Endodermal cell (in vitro differentiated cells): ENCODE data around the gene CDHR1. TPM values are rescaled to one million over a fixed set of nuclear protein-coding genes. Genes with fewer than 3 reads are reported as not detected.

Experiments
- DNase-seq: peaks from one replicate; pipeline ENCODE4 v3.0.0-alpha.2; 2017
- H3K27ac ChIP-seq: 2 replicates; pipeline ENCODE4 v1.5.1; 2013; ENCODE audit warnings: mild to moderate bottlenecking, low read depth, low read length, moderate library complexity
- H3K27me3 ChIP-seq: 2 replicates; pipeline ENCODE4 v1.6.1; 2013; ENCODE audit warnings: mild to moderate bottlenecking, low read length, moderate library complexity; ENCODE audit not compliant: insufficient read depth, control insufficient read depth, poor library complexity, severe bottlenecking
- H3K36me3 ChIP-seq: 2 replicates; pipeline ENCODE4 v1.7.0; 2013; ENCODE audit warnings: mild to moderate bottlenecking, low read length, moderate library complexity; ENCODE audit not compliant: control insufficient read depth, insufficient read depth
- H3K4me1 ChIP-seq: one replicate; pipeline ENCODE4 v1.7.0; 2013; ENCODE audit warnings: low read length; ENCODE audit not compliant: control insufficient read depth, insufficient read depth
- H3K4me3 ChIP-seq: 2 replicates; pipeline ENCODE4 v1.5.1; 2013; ENCODE audit warnings: mild to moderate bottlenecking, low read length, moderate library complexity
- H3K9ac ChIP-seq: 2 replicates; pipeline ENCODE4 v1.6.1; 2013; ENCODE audit warnings: mild to moderate bottlenecking, low read length, moderate library complexity; ENCODE audit not compliant: poor library complexity, severe bottlenecking; ENCODE audit errors: extremely low read depth
- H3K9me3 ChIP-seq: 2 replicates; pipeline ENCODE4 v1.6.1; 2013; ENCODE audit warnings: mild to moderate bottlenecking, low read length, moderate library complexity; ENCODE audit not compliant: control insufficient read depth
- H3K27ac Mint-ChIP-seq: 2 replicates; pipeline ENCODE4 v1.8.0; 2020; ENCODE audit warnings: mixed read lengths
- H3K27me3 Mint-ChIP-seq: 2 replicates; pipeline ENCODE4 v1.8.0; 2021; ENCODE audit warnings: mild to moderate bottlenecking, mixed read lengths; ENCODE audit not compliant: insufficient read depth
- H3K36me3 Mint-ChIP-seq: 2 replicates; pipeline ENCODE4 v1.8.0; 2020; ENCODE audit warnings: low read depth, mixed read lengths
- H3K4me1 Mint-ChIP-seq: 2 replicates; pipeline ENCODE4 v1.8.0; 2020; ENCODE audit warnings: mixed read lengths
- H3K4me3 Mint-ChIP-seq: 2 replicates; pipeline ENCODE4 v1.8.0; 2020; ENCODE audit warnings: mild to moderate bottlenecking, moderate library complexity, mixed read lengths
- H3K9me3 Mint-ChIP-seq: 2 replicates; pipeline ENCODE4 v1.8.0; 2020; ENCODE audit warnings: mild to moderate bottlenecking, mixed read lengths
- CTCF ChIP-seq: fragments of 200-600 bp; sonication (generic); conservative IDR thresholded peaks from 2 replicates; pipeline ENCODE4 v1.5.0; 2021; ENCODE audit warnings: antibody characterized with exemption, mild to moderate bottlenecking
- WGBS, 2 experiments: methylation state at CpG; one replicate each; pipeline versions ENCODE4 v1.1.5 to v1.1.7; 2013; ENCODE audit warnings: missing lambda C conversion rate in 2 of 2, mixed read lengths in 1 of 2; ENCODE audit not compliant: insufficient coverage in 1 of 2, insufficient read length in 1 of 2; 5-methylcytosine and 5-hydroxymethylcytosine counted together
- total RNA-seq, 2 donors: library from RNA; stranded (reverse); fragmentation: NEBNext Ultra II Directional in 1 of 2; extraction: Animal tissue kit (Norgen Biotek cat#: 25700) in 1 of 2; gene quantifications; 2 replicates in 1 of 2; 3 replicates in 1 of 2; pipeline ENCODE4 v1.2.1, GENCODE V29; 2021

The CDHR1 gene
- total RNA-seq, 2 donors from 2014 or later: 0.77 to 4.1 TPM

- Histone ChIP-seq H3K4me1 (no peaks in the 10 kb centered on the region), H3K36me3 (no peaks in the 10 kb centered on the region), H3K4me3 (no peak overlapping the region), H3K27me3 (peaks cover 87% of the 10 kb centered on the region), H3K27ac (no peak overlapping the region), H3K9ac (no peak overlapping the region), H3K9me3 (no peaks in the 10 kb centered on the region)
- Mint-ChIP-seq H3K27ac (no peak overlapping the region), H3K4me3 (no peak overlapping the region), H3K36me3 (no peaks in the 10 kb centered on the region), H3K9me3 (no peaks in the 10 kb centered on the region), H3K27me3 (peaks cover 78% of the 10 kb centered on the region), H3K4me1 (peaks cover 11% of the 10 kb centered on the region)
- peak; percentile 59 for DNase-seq
- WGBS, 2 experiments: 56 to 66% methylated on average over 4 of the region's 4 CpGs
- TF ChIP-seq CTCF: peak; percentile 27
Measured at GRCh38 chr10:84196083-84196482, 1.7 kb downstream of the CDHR1 start.

- Histone ChIP-seq H3K4me3 (no peak overlapping the region), H3K27ac (no peak overlapping the region), H3K27me3 (peaks cover 78% of the 10 kb centered on the region), H3K36me3 (no peaks in the 10 kb centered on the region), H3K9me3 (no peaks in the 10 kb centered on the region), H3K9ac (no peak overlapping the region), H3K4me1 (no peaks in the 10 kb centered on the region)
- Mint-ChIP-seq H3K36me3 (no peaks in the 10 kb centered on the region), H3K27ac (no peak overlapping the region), H3K27me3 (peaks cover 70% of the 10 kb centered on the region), H3K9me3 (no peaks in the 10 kb centered on the region), H3K4me3 (no peak overlapping the region), H3K4me1 (peaks cover 11% of the 10 kb centered on the region)
- no peak for DNase-seq
- TF ChIP-seq CTCF: no peak
- 90 to 100% methylated on average over 2 to 5 of the region's 5 CpGs for WGBS, 2 experiments
Measured at GRCh38 chr10:84196941-84197340, 2.6 kb downstream of the CDHR1 start.

GRCh38 chr10:84197643-84198042, 3.3 kb downstream of the CDHR1 start:
- WGBS, 2 experiments: 91 to 93% methylated on average over 3 to 5 of the region's 5 CpGs
- TF ChIP-seq CTCF: no peak
- Mint-ChIP-seq H3K4me3 (no peak overlapping the region), H3K27ac (no peak overlapping the region), H3K36me3 (no peaks in the 10 kb centered on the region), H3K9me3 (no peaks in the 10 kb centered on the region), H3K27me3 (peaks cover 62% of the 10 kb centered on the region), H3K4me1 (peaks cover 11% of the 10 kb centered on the region)
- Histone ChIP-seq H3K36me3 (no peaks in the 10 kb centered on the region), H3K4me3 (no peak overlapping the region), H3K27me3 (peaks cover 71% of the 10 kb centered on the region), H3K4me1 (no peaks in the 10 kb centered on the region), H3K9ac (no peak overlapping the region), H3K9me3 (no peaks in the 10 kb centered on the region), H3K27ac (no peak overlapping the region)
- no peak for DNase-seq
